GM21576 (cell line): ENCODE measurements around the gene GRHPR.
"Not testable (repeated sequence)": the region's sequence is repeated elsewhere in the genome, so short reads cannot be mapped to it uniquely, and the experiment has no call there.

Experiments
- ATAC-seq: cut with Tn5 transposase; IDR thresholded peaks from one replicate; pipeline ENCODE4 v1.9.1; 2021; ENCODE audit warnings: mild to moderate bottlenecking, moderate library complexity; ENCODE audit not compliant: unreplicated experiment

The GRHPR gene

DNA sequence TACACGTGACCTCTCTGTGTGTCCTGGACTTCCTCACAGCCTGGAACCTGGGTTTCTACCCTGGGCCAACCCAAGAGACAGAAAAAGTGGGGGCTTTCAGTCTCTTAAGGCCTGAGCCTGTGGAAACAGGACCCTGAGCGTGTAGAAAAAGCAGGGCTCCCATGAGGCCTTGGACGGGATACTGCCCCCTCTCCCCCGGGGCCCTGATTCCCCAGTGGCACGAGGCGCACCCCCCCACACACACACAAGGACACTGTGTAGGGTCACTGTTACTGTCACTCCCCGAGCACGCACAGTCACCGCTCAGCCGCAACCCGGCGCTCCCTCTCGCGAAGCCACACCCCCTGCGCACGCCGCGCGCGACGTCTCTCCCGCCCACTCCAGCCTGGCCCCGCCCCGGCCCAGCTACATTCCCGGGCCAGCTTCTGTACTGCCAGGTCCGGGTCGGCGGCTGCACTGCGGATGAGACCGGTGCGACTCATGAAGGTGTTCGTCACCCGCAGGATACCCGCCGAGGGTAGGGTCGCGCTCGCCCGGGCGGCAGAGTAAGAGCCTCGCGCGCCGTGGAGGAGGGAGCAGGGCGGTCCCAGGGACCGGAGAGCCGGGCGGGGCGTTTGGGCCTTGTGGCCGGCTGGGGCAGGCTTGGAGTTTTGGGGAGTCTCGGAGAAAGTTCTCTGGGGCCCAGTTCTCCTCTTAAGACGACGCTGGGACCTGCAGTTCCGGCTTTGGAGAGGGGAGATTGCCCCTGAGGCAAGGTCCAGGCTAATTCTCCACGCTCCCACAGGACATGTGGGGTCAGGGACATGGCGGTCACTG, at the start of gene GRHPR:
GRHPR (plus strand) TSS at position 408 of the 816 bp plus-strand sequence; CDS start at position 463, 55 bp downstream.
- ATAC-seq: peak; percentile 92

DNA sequence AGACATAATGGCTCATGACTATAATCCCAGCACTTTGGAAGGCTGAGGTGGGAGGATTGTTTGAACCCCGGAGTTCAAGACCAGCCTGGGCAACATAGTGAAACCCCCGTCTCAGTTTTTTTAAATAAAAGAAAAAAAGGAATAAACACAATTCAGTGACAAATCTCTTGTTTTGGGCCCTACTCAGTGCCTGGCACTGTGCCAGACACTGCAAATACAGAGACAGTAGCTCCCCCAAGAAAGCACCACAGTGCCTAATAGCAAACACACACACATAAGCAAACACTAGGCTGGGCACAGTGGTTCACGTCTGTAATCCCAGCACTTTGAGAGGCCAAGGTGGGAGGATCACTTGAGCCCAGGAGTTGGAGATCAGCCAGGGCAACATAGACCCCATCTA, 49.7 kb upstream of the GRHPR start:
- no peak for ATAC-seq

DNA sequence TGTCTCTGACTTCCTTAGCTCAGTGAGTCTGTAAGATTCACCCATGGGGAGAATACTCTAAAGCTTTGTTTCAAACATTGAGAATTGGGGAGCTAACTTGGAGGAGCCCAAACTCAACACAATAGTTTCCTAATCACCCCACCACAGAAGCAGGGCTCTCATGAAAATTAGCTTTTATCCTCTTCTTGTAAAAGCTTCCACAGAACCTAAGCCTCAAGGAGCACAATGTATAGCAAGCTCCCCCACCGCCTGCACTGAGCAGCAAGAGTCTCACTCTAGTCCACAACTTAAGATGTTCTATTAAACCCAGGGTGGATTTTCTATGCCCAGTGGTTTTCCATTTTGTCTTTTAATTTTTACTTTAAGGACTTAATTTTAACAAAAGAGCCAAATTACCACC, 48.9 kb upstream of the GRHPR start:
- ATAC-seq: no peak

DNA sequence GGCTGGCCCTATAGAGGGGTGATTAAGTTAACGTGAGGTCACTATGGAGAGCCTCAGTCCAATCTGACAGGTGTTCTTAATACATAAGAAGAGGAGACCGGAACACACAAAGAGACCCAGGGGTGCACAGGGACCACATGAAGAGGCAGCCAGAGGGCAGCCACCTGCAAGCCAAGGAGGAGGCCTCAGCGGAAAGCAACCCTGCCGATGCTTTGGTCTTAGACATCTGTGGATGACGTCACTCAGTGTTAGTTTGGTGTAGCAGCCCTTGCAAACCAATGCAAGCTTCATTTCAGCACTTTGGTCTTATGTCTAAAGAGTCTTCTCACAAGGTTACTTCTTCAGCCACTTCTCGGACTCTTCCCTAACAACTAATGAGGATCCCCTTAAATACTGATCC, 47.6 kb upstream of the GRHPR start:
- peak; percentile 31 for ATAC-seq

DNA sequence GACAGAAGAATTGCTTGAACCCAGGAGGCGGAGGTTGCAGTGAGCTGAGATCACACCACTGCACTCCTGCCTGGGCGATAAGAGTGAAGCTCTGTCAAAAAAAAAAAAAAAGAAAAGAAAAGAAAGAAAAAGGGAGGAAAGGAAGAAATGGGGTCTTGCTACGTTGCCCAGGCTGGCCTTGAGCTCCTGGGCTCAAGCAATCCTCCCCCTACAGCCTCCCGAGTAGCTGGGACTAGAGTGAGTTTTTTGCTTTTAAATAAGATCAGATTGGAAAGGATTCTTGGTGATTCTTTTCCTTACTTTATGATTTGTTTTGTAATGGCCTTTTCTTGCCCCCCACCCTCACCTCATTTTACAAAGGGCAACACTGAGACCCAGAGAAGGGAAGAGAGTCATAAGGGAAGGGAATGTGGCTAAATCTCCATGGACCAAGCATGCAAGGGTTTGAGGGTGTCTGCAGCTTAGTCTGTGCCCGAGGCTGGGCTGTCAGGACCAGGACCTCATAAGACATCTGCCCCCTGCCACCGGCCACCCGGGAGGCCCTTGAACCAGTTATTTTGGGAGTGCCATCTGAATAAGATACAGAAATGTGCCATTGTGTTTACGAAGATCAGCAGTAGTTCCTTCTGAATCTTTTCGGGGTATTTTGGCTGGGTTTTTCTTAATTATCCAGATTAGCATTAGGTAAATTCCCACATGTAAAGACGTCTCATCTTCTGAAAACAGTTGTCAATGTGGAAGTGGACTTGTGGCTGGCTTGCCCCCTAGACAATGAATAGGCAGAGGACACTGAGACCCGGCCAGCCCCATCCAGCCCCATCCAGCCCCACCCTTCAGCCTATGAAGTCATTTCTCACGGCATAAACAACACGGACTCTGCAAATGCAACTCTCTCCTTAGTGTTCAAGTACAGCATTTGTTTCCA, 44.5 kb upstream of the GRHPR start:
- no peak for ATAC-seq

DNA sequence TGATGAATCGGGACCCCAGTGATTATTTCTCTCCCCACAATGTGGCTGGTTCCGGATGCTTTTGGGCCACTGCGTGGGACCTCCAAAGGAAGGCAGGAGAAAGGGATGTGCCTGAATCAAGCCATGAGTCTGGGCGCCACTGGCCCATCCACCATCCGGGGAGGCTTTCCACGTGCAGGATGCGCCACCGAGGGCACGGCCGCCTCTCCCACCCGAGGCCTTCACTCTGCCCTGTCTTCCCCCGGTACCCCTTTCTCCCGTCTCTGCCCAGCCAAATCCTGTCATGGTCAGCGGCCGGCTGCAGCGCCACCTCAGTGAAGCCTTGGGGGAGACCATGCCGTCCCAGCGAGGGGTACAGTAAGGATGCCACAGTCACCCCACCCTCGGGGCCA, 43.9 kb upstream of the GRHPR start:
- ATAC-seq: no peak

DNA sequence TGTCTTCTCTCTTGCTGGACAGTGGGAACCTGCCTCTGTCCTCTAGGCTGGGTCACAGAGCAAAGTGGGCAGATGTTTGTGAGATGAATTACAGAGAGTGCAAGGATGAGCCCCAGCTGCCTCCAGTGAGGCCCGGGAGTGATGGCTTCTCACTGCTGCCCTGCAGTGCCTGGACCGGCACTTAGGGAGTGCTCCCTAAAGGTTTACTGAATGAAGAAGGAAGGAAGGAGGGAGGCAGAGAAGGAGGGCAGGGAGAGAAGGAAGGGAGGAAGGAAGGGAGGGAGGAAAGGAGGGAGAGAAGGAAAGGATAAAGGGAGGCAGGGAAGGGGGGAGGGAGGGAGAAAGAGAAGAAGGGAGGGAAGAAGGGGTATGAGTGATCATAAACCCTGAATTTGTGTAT, 42.7 kb upstream of the GRHPR start:
- no peak for ATAC-seq

DNA sequence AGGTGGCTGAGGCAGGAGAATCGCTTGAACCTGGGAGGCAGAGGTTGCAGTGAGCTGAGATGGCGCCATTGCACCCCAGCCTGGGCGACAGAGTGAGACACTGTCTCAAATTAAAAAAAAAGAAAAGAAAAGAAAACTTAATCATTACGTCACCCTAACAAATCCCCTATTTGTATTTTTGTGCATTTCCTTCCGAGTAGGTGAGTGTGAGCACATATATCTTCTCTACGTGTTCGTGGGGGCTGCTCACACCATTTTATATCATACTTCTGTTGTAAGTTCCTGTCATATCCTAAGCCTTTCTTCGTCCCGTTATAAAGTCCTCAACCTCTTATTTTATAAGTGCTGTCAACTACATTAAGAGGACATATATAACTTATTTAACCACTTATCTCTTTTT, 41.9 kb upstream of the GRHPR start:
- no peak for ATAC-seq

DNA sequence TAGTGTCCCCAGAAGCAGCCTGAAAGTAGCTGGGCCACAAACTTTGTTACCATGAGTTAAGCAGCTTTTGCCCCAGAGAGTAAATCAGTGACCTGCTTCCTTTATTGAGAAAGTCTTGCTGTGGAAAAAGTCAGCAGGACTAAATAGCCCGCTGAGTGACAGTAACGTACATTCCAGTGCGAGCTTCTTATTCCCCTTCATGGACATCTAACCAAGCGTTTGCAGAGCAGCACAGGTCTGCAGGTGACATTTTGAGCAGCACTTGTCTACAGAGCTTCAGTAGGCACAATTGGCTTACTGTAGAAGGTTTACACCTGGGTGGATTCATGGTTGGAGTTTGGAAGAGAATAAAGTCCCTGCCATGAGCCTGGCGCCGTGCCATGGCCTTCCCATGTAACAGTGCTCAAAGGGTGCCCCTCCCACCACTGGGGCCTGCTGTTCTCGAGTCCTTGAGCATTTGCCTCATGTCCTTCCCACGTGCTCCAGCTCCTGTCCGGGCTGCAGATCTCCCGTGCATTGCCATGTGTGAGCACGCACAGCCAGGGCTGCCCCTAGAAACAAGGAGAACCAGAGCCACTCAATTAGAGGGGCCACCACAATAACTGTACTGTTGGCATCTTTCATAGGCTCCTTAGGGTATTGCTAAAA, 41.3 kb upstream of the GRHPR start:
- ATAC-seq: no peak

DNA sequence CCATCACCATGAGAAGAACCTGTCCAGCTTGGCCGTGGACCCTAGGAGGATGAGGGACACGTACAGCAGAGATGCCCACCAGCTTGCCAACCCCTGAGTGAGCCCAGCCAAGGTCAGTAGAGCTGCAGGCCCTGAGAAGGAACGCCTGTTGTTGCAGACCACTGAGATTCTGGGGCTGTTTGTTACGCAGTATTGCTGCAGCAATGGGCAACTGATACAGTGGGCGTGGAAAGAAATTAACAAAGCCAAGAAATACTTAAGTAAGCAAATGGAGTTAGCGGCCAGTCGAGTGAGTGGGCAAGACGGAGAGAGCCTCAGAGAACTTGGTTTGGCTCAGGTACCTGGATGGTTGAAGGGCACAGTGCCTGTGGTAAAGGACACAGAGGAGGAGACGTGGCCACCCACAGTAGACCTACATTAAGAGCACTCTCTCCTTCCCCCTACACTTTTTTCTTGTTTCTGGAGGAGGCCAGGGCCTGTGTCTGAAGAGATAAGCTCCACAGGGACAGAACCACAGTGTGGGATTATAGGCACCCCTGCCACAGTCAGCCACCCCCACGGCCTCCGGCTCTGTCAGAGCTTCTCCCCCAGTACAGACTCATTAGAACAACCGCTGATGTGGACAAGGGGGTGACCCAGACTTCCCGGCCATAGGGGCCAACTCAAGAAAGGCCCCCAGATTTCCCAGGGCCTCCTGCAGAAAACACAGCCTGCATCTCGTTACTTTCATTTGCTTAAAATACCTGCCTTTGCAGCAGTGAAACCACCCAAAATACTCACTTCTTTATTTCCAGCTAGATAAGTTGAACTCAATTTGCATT, 40.1 kb upstream of the GRHPR start:
- no peak for ATAC-seq

DNA sequence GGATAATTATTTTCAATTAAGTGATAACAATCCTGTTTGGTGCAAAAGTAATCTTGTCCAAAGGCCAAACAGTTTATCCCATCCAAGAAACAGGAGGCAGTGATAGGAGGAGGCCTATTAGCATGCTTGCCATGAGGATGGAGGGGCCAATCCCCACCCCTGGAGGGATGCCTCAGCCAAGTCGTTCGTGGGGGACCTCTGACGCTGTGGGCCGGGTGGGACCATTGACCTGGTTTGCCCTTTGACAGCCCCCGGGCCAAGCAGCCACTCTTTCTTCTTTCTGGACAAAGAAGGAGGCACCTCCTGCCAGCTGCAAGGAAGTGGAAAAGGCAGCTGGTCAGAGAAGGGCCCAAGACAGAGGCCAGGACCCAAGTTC, 39.5 kb upstream of the GRHPR start:
- ATAC-seq: no peak

DNA sequence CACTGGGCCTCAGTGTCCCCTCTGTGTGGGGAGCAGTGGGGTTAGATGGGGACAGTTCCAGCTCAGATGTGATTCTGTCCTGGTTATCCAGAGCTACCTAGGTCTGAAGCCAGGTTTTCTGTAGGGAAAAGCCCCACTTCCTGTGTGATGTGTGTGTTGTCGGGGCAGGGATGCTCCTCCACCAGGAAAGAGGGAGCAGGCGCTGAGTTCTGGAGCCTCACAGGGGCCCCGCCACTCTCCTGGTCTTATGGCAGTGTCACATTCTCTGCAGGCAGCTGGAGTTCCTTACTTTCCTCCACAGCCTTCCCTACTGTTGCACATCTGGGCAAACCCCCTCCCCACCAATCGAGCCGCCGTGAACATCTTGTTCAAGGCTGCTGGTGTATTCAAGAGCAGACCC, 39.1 kb upstream of the GRHPR start:
- ATAC-seq: no peak

DNA sequence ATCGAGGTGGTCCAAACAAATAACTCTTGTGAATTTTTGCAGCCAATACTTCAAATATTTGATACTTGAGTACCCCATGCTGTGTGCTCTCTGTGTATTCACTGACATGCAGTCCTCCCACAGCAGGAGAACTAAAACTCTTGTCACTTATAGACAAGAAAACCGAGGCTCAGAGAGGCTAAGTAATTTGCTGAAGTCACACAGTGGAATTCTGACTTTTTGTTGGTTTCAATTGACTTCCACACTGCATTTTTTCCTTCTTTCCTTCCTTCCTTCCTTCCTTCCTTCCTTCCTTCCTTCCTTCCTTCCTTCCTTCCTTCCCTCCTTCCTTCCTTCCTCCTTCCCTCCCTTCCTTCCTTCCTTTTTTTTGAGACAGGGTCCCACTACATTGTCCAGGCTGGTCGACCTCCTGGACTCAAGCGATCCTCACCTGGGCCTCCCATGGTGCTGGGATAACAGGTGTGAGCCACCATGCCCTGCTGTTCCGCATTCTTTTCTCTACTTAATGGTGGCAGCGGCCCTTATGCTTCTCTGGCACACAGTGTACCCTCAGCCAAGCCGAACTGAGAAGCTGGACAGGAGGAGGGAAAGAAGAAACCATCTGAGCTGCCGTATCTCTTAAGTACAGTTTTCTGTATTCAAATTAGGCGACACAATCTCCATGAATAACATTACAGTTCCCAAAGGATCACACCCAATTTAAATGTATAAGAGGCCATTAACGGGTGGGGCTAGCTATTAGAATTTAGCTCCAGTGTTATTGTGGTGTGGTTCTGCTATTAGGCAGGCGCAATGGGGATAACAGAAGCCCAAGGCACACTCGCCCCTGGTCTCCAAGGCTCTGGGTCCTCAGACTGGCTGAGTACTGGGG, 38.4 kb upstream of the GRHPR start:
- ATAC-seq: no peak

DNA sequence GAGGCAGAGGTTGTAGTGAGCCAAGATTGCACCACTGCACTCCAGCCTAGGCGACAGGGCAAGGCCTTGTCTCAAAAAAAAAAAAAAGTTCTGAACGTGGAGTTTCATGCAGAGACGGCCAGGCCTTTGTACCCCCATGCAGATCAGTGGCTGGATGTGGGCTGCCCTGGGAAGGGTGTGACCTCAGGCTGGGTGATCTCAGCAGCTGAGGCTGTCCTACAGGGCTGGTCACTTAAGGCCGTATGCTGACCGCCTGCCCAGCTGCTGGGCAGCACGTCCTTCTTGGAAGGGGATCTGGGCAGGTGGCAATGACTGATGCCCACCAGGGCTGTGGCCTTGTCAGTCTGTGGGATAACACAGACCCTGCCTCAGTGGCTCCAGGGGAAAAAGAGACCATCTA, 37.2 kb upstream of the GRHPR start:
- ATAC-seq: no peak

DNA sequence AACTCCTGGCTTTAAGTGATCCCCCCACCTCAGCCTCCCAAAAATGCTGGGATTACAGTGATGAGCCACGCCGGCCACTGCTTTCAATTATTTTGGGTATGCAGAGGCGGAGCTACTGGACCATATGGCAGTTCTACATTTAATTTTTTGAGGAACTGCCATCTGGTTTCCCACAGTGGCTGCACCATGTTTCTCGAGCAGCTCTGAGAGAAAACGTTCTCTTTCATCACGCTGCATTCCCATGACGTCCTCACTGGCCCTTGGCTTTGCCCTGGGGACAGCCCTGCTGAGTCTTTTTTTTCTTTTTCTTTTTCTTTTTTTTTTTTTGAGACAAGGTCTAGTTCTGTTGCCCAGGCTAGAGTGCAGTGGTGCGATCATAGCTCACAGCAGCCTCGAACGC, 35.5 kb upstream of the GRHPR start:
- ATAC-seq: no peak

DNA sequence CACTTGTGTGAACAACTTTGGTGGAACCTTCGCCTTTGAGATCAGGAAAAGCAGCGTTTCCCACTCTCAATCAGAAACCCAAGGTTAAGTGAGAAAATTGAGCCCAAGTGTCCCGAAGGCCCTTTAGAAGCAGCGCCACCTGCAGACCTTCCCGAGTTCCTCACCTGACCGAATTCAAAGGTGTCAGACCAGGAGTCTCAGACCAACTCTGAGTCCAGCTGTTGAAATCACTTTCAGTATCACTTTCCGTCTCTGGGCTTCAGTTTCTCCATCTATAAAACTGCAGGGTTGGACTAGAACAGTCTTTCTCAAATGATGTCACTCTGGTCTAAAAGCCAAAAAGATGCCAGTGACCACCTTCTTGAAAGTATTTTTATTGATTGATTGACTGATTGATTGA, 31.7 kb upstream of the GRHPR start:
- peak; percentile 79 for ATAC-seq

DNA sequence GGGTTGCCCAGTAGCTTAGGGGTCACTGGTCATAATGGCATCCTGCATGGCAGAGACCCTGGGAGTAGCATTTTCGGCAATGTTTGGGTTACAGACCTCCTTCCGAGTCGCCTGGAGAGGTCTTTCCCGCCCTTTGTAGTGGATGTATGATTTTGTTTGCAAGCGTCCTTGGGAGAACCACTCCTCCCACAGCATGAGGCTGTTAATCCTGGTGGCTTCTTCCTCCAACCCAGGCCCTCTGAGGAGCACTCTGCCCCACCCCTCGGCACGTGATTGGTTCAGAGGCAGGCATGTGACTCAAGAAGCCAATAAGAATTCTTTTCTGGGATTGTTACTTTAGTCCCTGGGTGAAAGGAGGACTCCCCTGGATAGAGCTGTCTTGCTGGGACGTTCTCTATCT, 30.2 kb upstream of the GRHPR start:
- no peak for ATAC-seq

DNA sequence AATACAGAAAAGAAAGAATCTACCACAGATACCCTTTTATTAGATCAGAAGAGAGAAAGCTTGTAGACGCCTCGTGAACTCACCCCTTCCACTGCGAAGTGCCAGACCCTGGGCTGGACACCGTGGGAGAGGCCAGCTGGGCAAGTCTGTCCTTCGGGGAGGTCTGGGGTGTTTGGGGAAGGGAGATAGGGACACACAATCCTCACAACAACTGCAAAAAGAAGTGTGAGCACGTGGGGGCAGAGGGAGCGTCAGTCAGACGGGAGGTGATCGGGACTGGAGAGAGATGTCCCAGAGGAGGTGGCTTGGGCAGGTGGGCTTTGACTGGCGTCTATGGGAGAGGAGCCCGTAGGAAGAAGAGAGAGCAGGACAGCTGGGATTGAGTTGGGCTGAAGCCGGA, 27.3 kb upstream of the GRHPR start:
- no peak for ATAC-seq

DNA sequence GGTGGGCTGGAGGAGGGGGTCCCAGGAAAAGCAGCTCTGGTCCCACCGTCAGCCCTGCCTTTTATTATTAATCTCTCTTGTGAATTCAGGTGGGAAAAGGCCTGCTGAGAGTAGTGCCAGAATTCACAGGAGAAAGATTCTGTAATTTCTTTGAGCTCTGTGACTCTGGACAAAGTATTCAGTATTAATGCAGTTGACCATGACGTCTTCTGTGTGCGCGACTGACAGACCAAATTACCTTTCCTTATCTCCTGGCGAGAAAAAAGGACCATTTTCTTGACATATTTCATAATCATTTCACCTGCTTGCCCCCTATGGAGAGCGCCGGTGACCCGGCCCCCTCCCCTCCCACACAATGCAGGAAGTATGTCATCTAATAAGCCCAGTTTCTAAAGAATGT, 26.8 kb upstream of the GRHPR start:
- ATAC-seq: no peak

DNA sequence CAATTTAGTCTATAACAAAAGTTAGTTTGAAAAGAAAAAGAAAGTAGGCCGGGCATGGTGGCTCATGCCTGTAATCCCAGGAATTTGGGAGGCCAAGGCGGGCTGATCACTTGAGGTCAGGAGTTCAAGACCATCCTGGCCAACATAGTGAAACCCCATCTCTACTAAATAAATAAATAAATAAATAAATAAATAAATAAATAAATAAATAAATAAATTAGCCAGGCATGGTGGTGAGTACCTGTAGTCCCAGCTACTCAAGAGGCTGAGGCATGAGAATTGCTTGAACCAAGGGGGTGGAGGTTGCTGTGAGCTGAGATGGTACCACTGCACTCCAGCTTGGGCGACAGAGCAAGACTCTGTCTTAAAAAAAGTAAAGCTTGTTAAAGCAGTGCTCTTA, 24.5 kb upstream of the GRHPR start:
- ATAC-seq: not testable (repeated sequence)
